ENCODE data around the gene FOXI2.

The FOXI2 gene

GRCh38 chr10:127735723-127736221 lies 1.2 kb upstream of the FOXI2 start:
- Histone ChIP-seq H3K27me3 (ENCODE audit: low read depth) (no peaks in the 10 kb centered on the region), H3K4me1 (no peaks in the 10 kb centered on the region), H3K4me3 (no peak overlapping the region), H3K9me3 (no peaks in the 10 kb centered on the region), H3K36me3 (replicated peaks) (no peaks in the 10 kb centered on the region)
- no peak for DNase-seq (ENCODE audit: low spot score in 2 of 2)
- in situ Hi-C loops (cut with MboI; ENCODE audit: low sequenced_read_pairs) = no loop called here

GRCh38 chr10:127736222-127736914 lies 617 bp upstream of the FOXI2 start:
- Histone ChIP-seq H3K4me1 (no peaks in the 10 kb centered on the region), H3K27me3 (ENCODE audit: low read depth) (no peaks in the 10 kb centered on the region), H3K9me3 (no peaks in the 10 kb centered on the region), H3K4me3 (no peak overlapping the region), H3K36me3 (replicated peaks) (no peaks in the 10 kb centered on the region)
- no peak for DNase-seq (ENCODE audit: low spot score in 2 of 2)
- in situ Hi-C loops (cut with MboI; ENCODE audit: low sequenced_read_pairs) = no loop called here

- no peaks in the 10 kb centered on the region for H3K27me3 ChIP-seq (ENCODE audit: low read depth)
- no peaks in the 10 kb centered on the region for H3K9me3 ChIP-seq
- in situ Hi-C loops (cut with MboI; ENCODE audit: low sequenced_read_pairs) = no loop called here
- no peaks in the 10 kb centered on the region for H3K36me3 ChIP-seq (replicated peaks)
- no peaks in the 10 kb centered on the region for H3K4me1 ChIP-seq
- DNase-seq (ENCODE audit: low spot score in 2 of 2) = no peak
- no peak overlapping the region for H3K4me3 ChIP-seq
These were observed 852 bp downstream of the FOXI2 start for GRCh38 chr10:127737563-127738511.

DNA sequence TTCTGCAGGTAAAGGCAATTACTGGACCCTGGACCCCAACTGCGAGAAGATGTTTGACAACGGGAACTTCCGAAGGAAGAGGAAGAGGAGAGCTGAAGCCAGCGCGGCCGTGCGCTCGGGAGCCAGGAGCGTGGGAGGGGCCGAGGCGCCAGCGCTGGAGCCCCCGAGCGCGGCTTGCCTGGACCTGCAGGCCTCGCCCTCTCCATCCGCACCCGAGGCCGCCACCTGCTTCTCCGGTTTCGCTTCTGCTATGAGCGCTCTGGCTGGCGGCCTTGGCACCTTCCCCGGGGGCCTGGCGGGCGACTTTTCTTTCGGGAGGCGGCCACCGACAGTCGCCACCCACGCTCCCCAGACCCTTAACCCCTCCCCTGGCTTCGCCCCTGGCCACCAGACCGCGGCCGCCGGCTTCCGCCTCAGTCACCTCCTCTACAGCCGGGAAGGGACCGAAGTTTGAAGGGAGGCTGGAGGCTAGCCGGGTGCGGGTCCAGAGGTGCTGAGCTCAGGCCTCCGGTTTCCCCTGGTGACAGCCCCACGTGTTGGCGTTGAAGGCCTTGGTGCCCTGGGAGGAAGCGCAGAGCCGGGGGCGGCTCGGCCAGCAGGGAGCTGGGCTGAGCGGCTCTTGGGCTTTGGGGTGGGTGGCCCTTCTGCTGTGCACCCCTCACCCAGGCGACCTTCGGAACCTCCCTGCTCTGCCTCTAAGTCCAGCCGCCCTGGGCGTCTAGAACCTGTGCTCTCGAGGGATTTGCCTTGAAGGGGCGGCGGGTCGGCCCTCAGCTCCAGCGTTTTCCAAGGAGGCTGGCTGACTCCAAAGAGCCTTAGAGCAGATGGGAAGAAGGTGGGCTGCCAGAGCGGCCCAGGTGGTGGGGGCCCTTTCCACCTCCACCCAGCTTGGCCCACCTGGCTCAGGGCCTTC lies 1.8 kb downstream of the FOXI2 start:
- H3K9me3 ChIP-seq = no peaks in the 10 kb centered on the region
- no peaks in the 10 kb centered on the region for H3K36me3 ChIP-seq (replicated peaks)
- no peak for DNase-seq (ENCODE audit: low spot score in 2 of 2)
- H3K27me3 ChIP-seq (ENCODE audit: low read depth) = no peaks in the 10 kb centered on the region
- in situ Hi-C loops (cut with MboI; ENCODE audit: low sequenced_read_pairs) = no loop called here
- H3K4me1 ChIP-seq = no peaks in the 10 kb centered on the region
- H3K4me3 ChIP-seq = no peak overlapping the region

DNA sequence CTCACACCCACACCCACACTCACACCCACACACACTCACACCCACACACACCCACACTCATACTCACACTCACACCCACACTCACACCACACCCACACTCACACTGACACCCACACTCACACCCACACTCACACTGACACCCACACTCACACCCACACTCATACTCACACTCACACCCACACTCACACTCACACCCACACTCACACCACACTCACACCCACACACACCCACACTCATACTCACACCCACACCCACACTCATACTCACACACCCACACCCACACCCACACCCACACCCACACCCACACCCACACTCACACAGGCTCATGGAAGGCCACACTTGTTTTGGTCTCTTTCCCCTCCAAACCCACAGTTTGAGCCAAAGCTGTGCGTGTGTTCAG lies 2.9 kb downstream of the FOXI2 start:
- no peaks in the 10 kb centered on the region for H3K36me3 ChIP-seq (replicated peaks)
- H3K4me3 ChIP-seq = no peak overlapping the region
- no peaks in the 10 kb centered on the region for H3K4me1 ChIP-seq
- H3K27me3 ChIP-seq (ENCODE audit: low read depth) = no peaks in the 10 kb centered on the region
- no peaks in the 10 kb centered on the region for H3K9me3 ChIP-seq
- DNase-seq (ENCODE audit: low spot score in 2 of 2) = no peak
- in situ Hi-C loops (cut with MboI; ENCODE audit: low sequenced_read_pairs) = no loop called here

DNA sequence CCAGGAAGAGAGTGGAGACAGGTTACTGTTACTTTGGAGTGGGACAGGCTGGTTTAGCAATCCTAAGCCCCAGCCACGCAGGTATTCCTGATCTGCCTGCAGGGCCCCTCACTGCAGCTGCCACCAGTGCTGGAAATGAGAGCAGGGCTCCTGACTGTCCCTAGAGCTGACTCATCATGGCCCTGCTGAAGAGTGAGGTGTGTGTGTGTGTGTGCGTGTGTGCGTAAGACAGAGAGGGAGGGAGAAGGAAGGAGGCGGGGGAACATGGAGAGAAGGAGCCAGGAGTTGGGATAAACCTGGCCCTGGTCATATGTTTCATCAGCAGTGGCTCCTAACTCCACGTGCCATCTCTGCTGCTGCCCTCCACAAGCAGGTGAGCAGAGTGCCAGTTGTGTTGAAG lies 3.6 kb downstream of the FOXI2 start:
- Histone ChIP-seq H3K4me3 (no peak overlapping the region), H3K27me3 (ENCODE audit: low read depth) (no peaks in the 10 kb centered on the region), H3K4me1 (no peaks in the 10 kb centered on the region), H3K9me3 (no peaks in the 10 kb centered on the region), H3K36me3 (replicated peaks) (no peaks in the 10 kb centered on the region)
- in situ Hi-C loops (cut with MboI; ENCODE audit: low sequenced_read_pairs) = no loop called here
- no peak for DNase-seq (ENCODE audit: low spot score in 2 of 2)

GRCh38 chr10:127743205-127743604 lies 6.2 kb downstream of the FOXI2 start:
- Histone ChIP-seq H3K36me3 (replicated peaks) (no peaks in the 10 kb centered on the region), H3K9me3 (no peaks in the 10 kb centered on the region), H3K4me3 (no peak overlapping the region), H3K4me1 (no peaks in the 10 kb centered on the region), H3K27me3 (ENCODE audit: low read depth) (no peaks in the 10 kb centered on the region)
- DNase-seq (ENCODE audit: low spot score in 2 of 2) = no peak
- in situ Hi-C loops (cut with MboI; ENCODE audit: low sequenced_read_pairs) = no loop called here

DNA sequence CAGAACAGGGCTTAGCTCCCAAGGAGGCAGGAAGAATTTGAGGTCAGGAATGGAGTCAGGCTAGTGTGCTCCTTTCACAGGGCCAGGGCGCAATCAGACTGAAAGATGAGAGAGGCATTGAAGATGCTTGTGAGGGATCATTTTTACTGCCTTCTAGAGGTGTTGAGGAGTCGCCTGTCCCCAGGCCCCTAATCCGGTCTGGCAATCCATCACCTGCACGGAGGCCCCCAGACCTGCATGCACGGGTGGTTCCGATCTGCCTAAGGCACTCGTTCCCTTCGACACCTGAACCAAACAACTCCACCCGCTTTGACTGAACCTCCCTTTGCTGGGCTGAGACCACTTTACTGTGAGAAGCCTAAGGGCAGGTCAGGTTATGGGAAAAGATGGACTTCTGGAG lies 8.0 kb downstream of the FOXI2 start:
- Histone ChIP-seq H3K36me3 (replicated peaks) (no peaks in the 10 kb centered on the region), H3K27me3 (ENCODE audit: low read depth) (no peaks in the 10 kb centered on the region), H3K4me1 (no peaks in the 10 kb centered on the region), H3K4me3 (no peak overlapping the region), H3K9me3 (no peaks in the 10 kb centered on the region)
- in situ Hi-C loops (cut with MboI; ENCODE audit: low sequenced_read_pairs) = no loop called here
- no peak for DNase-seq (ENCODE audit: low spot score in 2 of 2)

GRCh38 chr10:127745861-127746260 lies 8.9 kb downstream of the FOXI2 start:
- no peaks in the 10 kb centered on the region for H3K4me1 ChIP-seq
- DNase-seq (ENCODE audit: low spot score in 2 of 2) = no peak
- no peaks in the 10 kb centered on the region for H3K27me3 ChIP-seq (ENCODE audit: low read depth)
- H3K4me3 ChIP-seq = no peak overlapping the region
- no peaks in the 10 kb centered on the region for H3K36me3 ChIP-seq (replicated peaks)
- in situ Hi-C loops (cut with MboI; ENCODE audit: low sequenced_read_pairs) = no loop called here
- H3K9me3 ChIP-seq = no peaks in the 10 kb centered on the region

DNA sequence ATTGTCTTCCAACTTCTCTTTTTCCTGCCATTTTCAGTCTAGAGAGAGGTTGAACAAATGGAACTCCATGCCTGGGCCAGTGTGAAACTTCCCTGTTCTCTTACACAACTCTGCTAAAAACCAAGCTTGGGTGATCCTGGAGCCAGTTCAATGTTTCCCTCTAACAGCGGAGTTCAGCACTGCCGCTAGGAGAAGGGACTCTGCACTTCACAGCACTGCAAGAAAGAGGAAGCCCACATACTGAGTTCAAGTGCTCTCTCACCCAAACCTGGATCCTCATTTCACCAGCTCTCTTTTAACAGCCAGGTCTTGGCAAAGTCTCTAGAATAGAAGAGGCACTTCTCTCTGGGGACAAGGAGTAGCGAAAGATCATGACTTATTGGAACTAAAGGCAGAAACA lies 18.8 kb downstream of the FOXI2 start:
- H3K4me3 ChIP-seq = no peak overlapping the region
- no peak for DNase-seq (ENCODE audit: low spot score in 2 of 2)
- in situ Hi-C loops (cut with MboI; ENCODE audit: low sequenced_read_pairs) = no loop called here

DNA sequence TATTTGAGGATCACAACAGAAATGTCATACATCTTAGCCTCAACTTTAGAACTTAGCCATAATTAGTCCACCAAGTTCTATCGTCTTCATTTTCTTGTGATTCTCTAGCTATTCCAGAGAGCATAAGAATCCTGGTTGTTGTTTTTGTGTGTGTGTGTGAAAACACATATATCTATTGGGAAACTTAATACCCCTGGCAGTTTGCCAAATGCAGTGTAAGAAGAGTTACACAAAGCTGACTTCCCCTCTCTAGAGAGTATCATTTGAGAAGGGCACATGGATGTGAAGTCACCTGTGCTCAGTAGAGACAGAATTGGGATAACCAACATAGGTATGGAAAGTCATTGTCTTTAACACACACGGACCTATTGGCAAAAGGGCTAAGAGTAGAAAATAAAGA lies 19.3 kb downstream of the FOXI2 start:
- no peaks in the 10 kb centered on the region for H3K9me3 ChIP-seq
- no peak overlapping the region for H3K4me3 ChIP-seq
- no peaks in the 10 kb centered on the region for H3K4me1 ChIP-seq
- no peaks in the 10 kb centered on the region for H3K27me3 ChIP-seq (ENCODE audit: low read depth)
- in situ Hi-C loops (cut with MboI; ENCODE audit: low sequenced_read_pairs) = no loop called here
- no peak for DNase-seq (ENCODE audit: low spot score in 2 of 2)
- no peaks in the 10 kb centered on the region for H3K36me3 ChIP-seq (replicated peaks)

More for the DNA sequence above, 18.8 kb downstream of the FOXI2 start:
- Histone ChIP-seq H3K9me3 (no peaks in the 10 kb centered on the region), H3K27me3 (ENCODE audit: low read depth) (no peaks in the 10 kb centered on the region), H3K36me3 (replicated peaks) (no peaks in the 10 kb centered on the region), H3K4me1 (no peaks in the 10 kb centered on the region)

DNA sequence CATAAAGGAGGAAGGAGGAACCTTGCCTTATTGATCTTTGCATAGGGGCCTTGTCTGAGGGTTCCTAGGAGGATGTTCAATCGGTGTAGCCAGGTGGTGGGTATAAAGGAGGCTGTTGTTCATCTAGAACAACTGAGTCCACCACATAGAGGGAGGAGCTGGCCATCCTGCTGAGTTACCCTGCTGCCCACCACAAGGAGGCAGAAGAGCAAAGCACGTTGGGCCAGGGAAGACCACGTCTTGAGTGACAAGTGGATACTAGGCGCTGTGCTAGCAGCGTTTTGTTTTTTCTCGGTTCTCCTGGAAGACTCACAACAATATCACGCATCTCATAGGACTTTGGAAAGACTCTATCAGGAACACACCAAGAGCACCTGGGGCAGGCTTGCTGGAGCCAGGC lies 20.0 kb downstream of the FOXI2 start:
- no peak for DNase-seq (ENCODE audit: low spot score in 2 of 2)
- no peaks in the 10 kb centered on the region for H3K9me3 ChIP-seq
- no peaks in the 10 kb centered on the region for H3K4me1 ChIP-seq
- H3K27me3 ChIP-seq (ENCODE audit: low read depth) = no peaks in the 10 kb centered on the region
- H3K36me3 ChIP-seq (replicated peaks) = no peaks in the 10 kb centered on the region
- H3K4me3 ChIP-seq = no peak overlapping the region
- in situ Hi-C loops (cut with MboI; ENCODE audit: low sequenced_read_pairs) = no loop called here

DNA sequence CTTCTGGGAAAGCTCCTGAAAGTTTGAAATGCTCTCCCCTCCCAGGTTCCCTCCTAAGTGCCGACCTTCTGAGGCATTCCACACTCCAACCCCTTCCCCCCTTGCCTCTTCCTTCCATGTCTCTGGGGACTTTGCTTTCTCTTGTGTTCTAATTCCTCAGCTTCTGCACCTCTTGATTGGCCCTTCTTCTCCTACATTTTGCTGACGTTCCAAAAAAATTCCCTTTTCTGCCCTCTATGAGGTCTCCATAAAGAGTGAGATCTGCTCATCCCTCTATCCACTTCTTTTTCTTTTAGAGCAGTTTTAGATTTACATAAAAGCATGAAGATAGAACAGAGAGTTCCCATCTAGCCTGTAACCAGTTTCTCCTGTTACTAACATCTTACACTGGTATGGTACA lies 22.3 kb downstream of the FOXI2 start:
- Histone ChIP-seq H3K9me3 (no peaks in the 10 kb centered on the region), H3K27me3 (ENCODE audit: low read depth) (no peaks in the 10 kb centered on the region), H3K36me3 (replicated peaks) (no peaks in the 10 kb centered on the region), H3K4me1 (no peaks in the 10 kb centered on the region), H3K4me3 (no peak overlapping the region)
- DNase-seq (ENCODE audit: low spot score in 2 of 2) = no peak
- in situ Hi-C loops (cut with MboI; ENCODE audit: low sequenced_read_pairs) = no loop called here
